K562 (cell line): ENCODE measurements around the gene TSSK2. TPM values are rescaled to one million over a fixed set of nuclear protein-coding genes. Genes with fewer than 3 reads are reported as not detected.

Source experiments
- ATF3 ChIP-seq, 2 experiments: fragments of 450-650 bp in 1 of 2; sonication (generic) in 1 of 2; formaldehyde crosslinking in 1 of 2; IDR thresholded peaks in 1 of 2; conservative IDR thresholded peaks in 1 of 2; 2 replicates each; pipeline versions ENCODE4 v1.6.1 to v1.8.1; 2016 to 2023; ENCODE audit warnings: mild to moderate bottlenecking in 2 of 2, moderate library complexity in 2 of 2, inconsistent platforms in 1 of 2, missing genetic modification reagents in 1 of 2
- BCOR ChIP-seq: fragments of 450-650 bp; IDR thresholded peaks from 2 replicates; pipeline ENCODE4 v1.6.1; 2016
- CAMTA2 ChIP-seq: fragments of 250-450 bp; sonication (Bioruptor Pico); conservative IDR thresholded peaks from 2 replicates; pipeline ENCODE4 v1.5.1; 2022
- CHD1 ChIP-seq: fragments of 200-600 bp; sonication (generic); IDR thresholded peaks from one replicate; pipeline ENCODE4 v1.6.1; 2012; ENCODE audit warnings: mild to moderate bottlenecking, moderate library complexity, low read length, inconsistent platforms
- E2F4 ChIP-seq: sonication (generic); formaldehyde crosslinking; IDR thresholded peaks from 2 replicates; pipeline ENCODE4 v1.8.0; 2022; ENCODE audit warnings: mild to moderate bottlenecking, low read depth, missing genetic modification reagents
- FIP1L1 ChIP-seq: fragments of 200-400 bp; formaldehyde crosslinking; IDR thresholded peaks from 2 replicates; pipeline ENCODE4 v1.6.1; 2018; ENCODE audit warnings: mild to moderate bottlenecking, low read depth, low read length; ENCODE audit not compliant: poor library complexity, severe bottlenecking
- HDGF ChIP-seq: fragments of 450-650 bp; IDR thresholded peaks from 2 replicates; pipeline ENCODE4 v1.6.1; 2016
- IRF2 ChIP-seq: sonication (generic); formaldehyde crosslinking; IDR thresholded peaks from 2 replicates; pipeline ENCODE4 v1.8.1; 2022; ENCODE audit warnings: mild to moderate bottlenecking, missing genetic modification reagents
- KDM1A ChIP-seq, 2 experiments: fragments of 450-650 bp; IDR thresholded peaks; 2 replicates each; pipeline ENCODE4 v1.6.1; 2016; ENCODE audit warnings: mild to moderate bottlenecking in 2 of 2
- MIER1 ChIP-seq: fragments of 450-650 bp; IDR thresholded peaks from 2 replicates; pipeline ENCODE4 v1.6.1; 2016; ENCODE audit warnings: antibody characterized with exemption, mild to moderate bottlenecking, low read depth
- MYC ChIP-seq, 2 experiments: fragments of 250-450 bp in 1 of 2; sonication (Bioruptor Pico) in 1 of 2; IDR thresholded peaks; 2 replicates each; pipeline versions ENCODE4 v1.5.1 to v1.6.1; 2012 to 2021; ENCODE audit warnings: low read depth in 2 of 2, borderline replicate concordance in 1 of 2, improper control_type of control experiment in 1 of 2, low read length in 1 of 2, mild to moderate bottlenecking in 1 of 2, moderate library complexity in 1 of 2
- NBN ChIP-seq: fragments of 450-650 bp; IDR thresholded peaks from 2 replicates; pipeline ENCODE4 v1.6.1; 2016; ENCODE audit warnings: low read depth, mild to moderate bottlenecking
- NR2F6 ChIP-seq: fragments of 450-650 bp; formaldehyde crosslinking; IDR thresholded peaks from 2 replicates; pipeline ENCODE4 v1.4.0; 2020; ENCODE audit warnings: mild to moderate bottlenecking
- POLR2G ChIP-seq: fragments of 200-400 bp; formaldehyde crosslinking; IDR thresholded peaks from 2 replicates; pipeline ENCODE4 v1.6.1; 2017; ENCODE audit warnings: low read depth, mild to moderate bottlenecking, antibody characterized with exemption, low read length, moderate library complexity
- RBFOX2 ChIP-seq: fragments of 200-400 bp; formaldehyde crosslinking; IDR thresholded peaks from 2 replicates; pipeline ENCODE4 v1.6.1; 2017; ENCODE audit warnings: low read depth, mild to moderate bottlenecking, low read length, moderate library complexity
- RCOR1 ChIP-seq, 2 experiments: IDR thresholded peaks; 2 replicates each; pipeline ENCODE4 v1.6.1; 2012; ENCODE audit warnings: low read depth in 2 of 2, low read length in 2 of 2, borderline replicate concordance in 1 of 2, improper control_type of control experiment in 1 of 2
- SREBF1 ChIP-seq: fragments of 150-350 bp; IDR thresholded peaks from 2 replicates; pipeline ENCODE4 v1.6.1; 2014; ENCODE audit warnings: antibody characterized with exemption, low read depth, low read length, borderline replicate concordance
- SRSF1 ChIP-seq: fragments of 200-400 bp; formaldehyde crosslinking; IDR thresholded peaks from 2 replicates; pipeline ENCODE4 v1.6.1; 2017; ENCODE audit warnings: mild to moderate bottlenecking, low read depth, low read length, moderate library complexity
- TAF9B ChIP-seq: fragments of 450-650 bp; IDR thresholded peaks from 2 replicates; pipeline ENCODE4 v1.6.1; 2018; ENCODE audit warnings: mild to moderate bottlenecking; ENCODE audit not compliant: partially characterized antibody
- TCFL5 ChIP-seq: fragments of 250-450 bp; sonication (Bioruptor Pico); conservative IDR thresholded peaks from 2 replicates; pipeline ENCODE4 v1.6.1; 2021; ENCODE audit warnings: mild to moderate bottlenecking, moderate library complexity, matching md5 sums
- THAP12 ChIP-seq: fragments of 250-450 bp; sonication (Bioruptor Pico); IDR thresholded peaks from 2 replicates; pipeline ENCODE4 v1.9.0; 2021; ENCODE audit warnings: mild to moderate bottlenecking, inconsistent platforms
- ZNF121 ChIP-seq: sonication (generic); formaldehyde crosslinking; conservative IDR thresholded peaks from 2 replicates; pipeline ENCODE4 v1.8.0; 2022; ENCODE audit warnings: missing genetic modification reagents
- ZNF143 ChIP-seq: sonication (generic); formaldehyde crosslinking; IDR thresholded peaks from 2 replicates; pipeline ENCODE4 v1.9.0; 2022; ENCODE audit warnings: mild to moderate bottlenecking, missing genetic modification reagents
- ZNF778 ChIP-seq: fragments of 450-650 bp; formaldehyde crosslinking; IDR thresholded peaks from 2 replicates; pipeline ENCODE4 v1.4.0; 2020; ENCODE audit warnings: mild to moderate bottlenecking, moderate library complexity
- ZNF830 ChIP-seq: fragments of 250-450 bp; sonication (Bioruptor Pico); IDR thresholded peaks from 2 replicates; pipeline ENCODE4 v1.5.0; 2021; ENCODE audit warnings: mild to moderate bottlenecking
- polyA plus RNA-seq, 8 experiments: library from polyadenylated mRNA; depleted of rRNA in 4 of 8; stranded (reverse) in 5 of 8; unstranded in 3 of 8; fragments of >200 nt; fragmentation: Nextera tagmentation in 2 of 8; fragmentation: Illumina TruSeq in 1 of 8; extraction: Ambion mirVana in 2 of 8; extraction: Trizol in 1 of 8; gene quantifications; 2 replicates each; pipeline versions ENCODE4 v1.2.1 to v1.2.3, GENCODE V29; 2011 to 2014; ENCODE audit warnings: inconsistent platforms in 1 of 8, missing spikeins in 1 of 8
- total RNA-seq, 7 experiments: library from RNA; depleted of rRNA in 6 of 7; stranded (reverse); fragments of >200 nt in 6 of 7; fragmentation: Illumina TruSeq in 2 of 7; extraction: Trizol in 2 of 7; gene quantifications; 2 replicates each; pipeline versions ENCODE4 v1.2.1 to v1.2.3, GENCODE V29; 2011 to 2021; ENCODE audit warnings: low replicate concordance in 1 of 7

Gene TSSK2
- total and polyA plus RNA-seq, 9 of the 15 experiments (the other 6 are each of a cell fraction or from before 2014, with no cell fraction given): 0.04 TPM; not detected in 8

- TF ChIP-seq KDM1A (IDR thresholded peaks at IDR 0.05) (no peak), POLR2G (peak; percentile 54; the same call in 1 of the 2 replicates), NBN (no peak), TAF9B (no peak), ZNF121 (CRISPR knock-in tag) (no peak), SRSF1 (no peak), THAP12 (peak; percentile 89), CAMTA2 (CRISPR knock-in tag) (no peak), MIER1 (no peak), CHD1 (peak; percentile 50), ZNF143 (no peak), SREBF1 (peak; percentile 36; the same call in 1 of the 2 replicates), ATF3 (IDR thresholded peaks at IDR 0.05) (no peak), ATF3 (CRISPR knock-in tag; conservative IDR thresholded peaks at IDR 0.05) (peak; percentile 83; the same call in 1 of the 2 replicates), MYC (IDR thresholded peaks at IDR 0.05; ENCODE audit: low read depth, low read length) (no peak), MYC (CRISPR knock-in tag; IDR thresholded peaks at IDR 0.05; ENCODE audit: borderline replicate concordance, low read depth) (peak; percentile 92; the same call in 1 of the 2 replicates), ZNF778 (CRISPR knock-in tag) (no peak), RBFOX2 (peak; percentile 79; the same call in 1 of the 2 replicates), ZNF830 (0 out of 2 replicates have a peak, but pooled peaks have one; percentile 3), NR2F6 (CRISPR knock-in tag) (no peak), TCFL5 (CRISPR knock-in tag) (no peak), IRF2 (CRISPR knock-in tag) (no peak), HDGF (peak; percentile 92), BCOR (peak; percentile 82), E2F4 (CRISPR knock-in tag) (no peak), FIP1L1 (no peak), RCOR1 (IDR thresholded peaks at IDR 0.05; ENCODE audit: borderline replicate concordance in 1 of 2, low read depth in 2 of 2, low read length in 2 of 2) (no peak; a peak in 1 of 4 replicates)
Observed at GRCh38 chr22:19121631-19122142, 9.4 kb upstream of the TSSK2 start (continued).
